GM10248 (cell line): ENCODE results near the gene UQCRQ.

ENCODE experiments used
- CTCF ChIA-PET: fragments of 300-600 bp; sonication (Branson Sonifier 250); formaldehyde crosslinking; extraction: SDS; loops from one replicate; lab custom pipeline; 2021; ENCODE audit warnings: antibody characterized with exemption; lab: Yijun Ruan, JAX
- POLR2A ChIA-PET: fragments of 350-650 bp; sonication (Branson Sonifier 250); formaldehyde crosslinking; extraction: SDS; loops from one replicate; lab custom pipeline; 2020; ENCODE audit warnings: antibody characterized with exemption; lab: Yijun Ruan, JAX
- DNase-seq: peaks from one replicate; pipeline ENCODE4 v3.0.0; 2012; ENCODE audit errors: extremely low spot score
- CTCF ChIP-seq: IDR thresholded peaks from 2 replicates; pipeline ENCODE4 v1.5.1; 2012; ENCODE audit warnings: mild to moderate bottlenecking, low read depth; ENCODE audit errors: extremely low read depth, missing control alignments, control extremely low read depth

UQCRQ gene

GRCh38 chr5:132826424-132827082 lies 39.9 kb upstream of the UQCRQ start:
- ChIA-PET CTCF (interaction anchor here (1.0 to 20.6 kb wide), 10 partner anchors 9 to 441 kb away, joined by 3 to 215 read pairs (median 4); partner anchors contain the start of genes GDF9, SOWAHA and UQCRQ), POLR2A (no interaction called here)
- no peak for TF ChIP-seq CTCF

GRCh38 chr5:132827943-132828673 lies 38.3 kb upstream of the UQCRQ start:
- POLR2A ChIA-PET, result interaction anchor here (0.8 kb wide), 1 partner anchor 30 kb away, joined by 3 read pairs; no protein-coding TSS in a partner anchor
- TF ChIP-seq CTCF, result no peak
- DNase-seq, result no peak
- CTCF ChIA-PET, result interaction anchor here (1.0 to 20.6 kb wide), 15 partner anchors 8 to 327 kb away, joined by 3 to 215 read pairs (median 6); partner anchors contain the start of genes GDF9, SOWAHA and UQCRQ

More at GRCh38 chr5:132826424-132827082, 39.9 kb upstream of the UQCRQ start:
- no peak for DNase-seq

GRCh38 chr5:132828846-132829494 lies 37.5 kb upstream of the UQCRQ start:
- no peak for TF ChIP-seq CTCF
- DNase-seq, result no peak
- POLR2A ChIA-PET, result interaction anchor here (0.8 kb wide), 1 partner anchor 9 kb away, joined by 3 read pairs; no protein-coding TSS in a partner anchor
- CTCF ChIA-PET, result interaction anchor here (0.8 to 20.6 kb wide), 20 partner anchors 9 to 328 kb away, joined by 3 to 215 read pairs (median 4); partner anchors contain the start of genes GDF9, SOWAHA and UQCRQ

GRCh38 chr5:132829742-132830435 lies 36.6 kb upstream of the UQCRQ start:
- ChIA-PET CTCF (interaction anchor here (0.8 to 20.6 kb wide), 18 partner anchors 9 to 329 kb away, joined by 3 to 215 read pairs (median 4); partner anchors contain the start of genes GDF9, LEAP2, SOWAHA and UQCRQ), POLR2A (no interaction called here)
- peak; percentile 92 for TF ChIP-seq CTCF
- DNase-seq, result peak; percentile 90

GRCh38 chr5:132830436-132831094 lies 35.9 kb upstream of the UQCRQ start, which contains the start of gene SHROOM1:
Gene SHROOM1, minus strand, starts transcription at chr5:132830647. Its CDS starts 4,507 bp downstream, at chr5:132826140.
- TF ChIP-seq CTCF, result no peak
- ChIA-PET POLR2A (no interaction called here), CTCF (interaction anchor here (0.8 to 20.6 kb wide), 17 partner anchors 8 to 330 kb away, joined by 3 to 215 read pairs (median 5); partner anchors contain the start of genes GDF9, LEAP2 and UQCRQ)
- DNase-seq, result peak; percentile 88
